Natural killer cell (primary cell): ENCODE measurements around the gene KRTAP10-8. TPM values are rescaled to one million over a fixed set of nuclear protein-coding genes. Genes with fewer than 3 reads are reported as not detected.
A peak's percentile ranks its signal among the peaks of the same experiment; 100 is the strongest.

ENCODE experiments used
- ATAC-seq, 3 donors: fragments of 150-1000 bp in 2 of 3; fragments of 200-7000 bp in 1 of 3; cut with Tn5 transposase; 1 replicate in 1 of 3; 2 replicates in 2 of 3; pipeline ENCODE4 v1.10.0; 2021; ENCODE audit warnings: mild to moderate bottlenecking in 2 of 3, moderate library complexity in 2 of 3
- DNase-seq, 2 donors: peaks; one replicate each; pipeline versions ENCODE4 v3.0.0 to v3.0.0-alpha.2; 2013 to 2021; ENCODE audit warnings: mixed read lengths in 1 of 2
- H3K27ac ChIP-seq: one replicate; pipeline ENCODE4 v1.5.1; 2013; ENCODE audit warnings: mild to moderate bottlenecking, low read length
- H3K27me3 ChIP-seq: one replicate; pipeline ENCODE4 v1.6.1; 2013; ENCODE audit warnings: low read length; ENCODE audit not compliant: control insufficient read depth, insufficient read depth
- H3K36me3 ChIP-seq: one replicate; pipeline ENCODE4 v1.6.1; 2013; ENCODE audit warnings: low read length; ENCODE audit not compliant: control insufficient read depth, insufficient read depth
- H3K4me1 ChIP-seq: one replicate; pipeline ENCODE4 v1.6.1; 2013; ENCODE audit warnings: low read length; ENCODE audit not compliant: control insufficient read depth, insufficient read depth
- H3K4me3 ChIP-seq: one replicate; pipeline ENCODE4 v1.5.1; 2013; ENCODE audit warnings: low read length
- H3K9me3 ChIP-seq: one replicate; pipeline ENCODE4 v1.6.1; 2013; ENCODE audit warnings: low read length; ENCODE audit not compliant: control insufficient read depth, insufficient read depth
- H3K27ac Mint-ChIP-seq, 2 donors: one replicate each; pipeline ENCODE4 v1.8.0; 2022; ENCODE audit warnings: mild to moderate bottlenecking in 2 of 2, mixed read lengths in 2 of 2, moderate library complexity in 1 of 2
- H3K27me3 Mint-ChIP-seq, 2 donors: one replicate each; pipeline ENCODE4 v1.8.0; 2022; ENCODE audit warnings: low read depth in 2 of 2, mixed read lengths in 2 of 2
- H3K36me3 Mint-ChIP-seq: one replicate; pipeline ENCODE4 v1.8.0; 2022; ENCODE audit warnings: mixed read lengths
- H3K4me1 Mint-ChIP-seq, 2 donors: one replicate each; pipeline ENCODE4 v1.8.0; 2022; ENCODE audit warnings: mixed read lengths in 2 of 2
- H3K4me3 Mint-ChIP-seq: one replicate; pipeline ENCODE4 v1.8.0; 2022; ENCODE audit warnings: mild to moderate bottlenecking, moderate library complexity, mixed read lengths
- H3K9me3 Mint-ChIP-seq, 2 donors: one replicate each; pipeline ENCODE4 v1.8.0; 2022; ENCODE audit warnings: mixed read lengths in 2 of 2
- CTCF ChIP-seq: fragments of 200-600 bp; IDR thresholded peaks from one replicate; pipeline ENCODE4 v1.8.0; 2022; ENCODE audit warnings: antibody characterized with exemption
- WGBS: methylation state at CpG from one replicate; pipeline ENCODE4 v1.1.7; 2013; ENCODE audit warnings: missing lambda C conversion rate; ENCODE audit not compliant: insufficient coverage; 5-methylcytosine and 5-hydroxymethylcytosine counted together
- intact Hi-C: fragments of 100-400 bp; cut with micrococcal nuclease; formaldehyde crosslinking; loops from one replicate; pipeline ENCODE4 v1.14.2; 2022
- total RNA-seq, 4 donors: library from RNA; stranded (reverse); fragments of 120-200 nt in 1 of 4; gene quantifications; one replicate each; pipeline versions ENCODE4 v1.2.3 to v1.2.4, GENCODE V29; 2013 to 2022

KRTAP10-8 gene
- total RNA-seq, 3 donors from 2014 or later (not counting 1 experiment from before 2014, with no cell fraction given) = not detected

DNA sequence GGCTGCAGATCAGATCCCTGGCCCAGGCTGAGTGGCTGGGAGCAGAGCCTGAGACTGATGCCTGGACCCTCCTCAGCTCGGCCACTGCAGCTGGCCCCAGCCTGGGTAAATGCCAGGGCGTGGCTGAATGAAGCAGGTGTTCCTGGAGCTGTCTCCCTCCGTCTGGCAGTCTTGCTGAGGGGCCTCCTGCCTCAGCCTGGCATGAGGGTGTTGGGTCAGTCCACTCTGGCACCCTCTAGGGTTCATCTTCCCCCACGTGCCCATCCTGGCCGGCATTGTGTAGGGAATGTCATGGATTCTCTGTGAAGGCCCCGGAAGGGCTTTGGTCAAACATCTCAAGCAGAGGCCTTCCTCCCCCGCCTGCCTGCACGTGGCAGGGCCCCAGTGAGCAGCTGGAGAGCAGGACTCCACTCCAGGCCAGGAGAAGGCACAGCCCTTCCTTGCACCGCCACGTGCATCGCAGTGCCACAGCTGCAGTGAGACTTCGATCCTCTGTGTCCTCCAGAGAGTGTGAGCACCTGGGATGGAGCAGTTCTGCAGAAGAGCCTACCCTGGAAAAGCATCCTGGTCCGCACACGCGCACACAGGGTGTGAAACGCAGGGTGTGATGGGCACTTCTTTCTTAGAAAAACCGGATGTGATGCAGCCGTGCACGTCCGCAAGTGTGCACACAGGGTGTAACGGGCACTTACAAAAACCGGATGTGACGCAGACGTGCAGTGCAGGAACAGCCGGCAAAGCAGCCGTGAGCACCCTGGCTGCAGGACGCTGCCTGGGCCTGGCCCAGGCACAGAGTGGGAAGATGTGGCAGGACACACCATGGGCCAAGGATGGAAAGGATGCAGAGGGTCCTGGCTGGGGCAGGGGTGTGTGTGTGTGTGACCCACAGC lies 43.0 kb upstream of the KRTAP10-8 start:
- Histone ChIP-seq H3K9me3 (no peaks in the 10 kb centered on the region), H3K27me3 (no peaks in the 10 kb centered on the region), H3K4me1 (no peaks in the 10 kb centered on the region), H3K27ac (no peak overlapping the region), H3K4me3 (no peak overlapping the region), H3K36me3 (no peaks in the 10 kb centered on the region)
- no peak for TF ChIP-seq CTCF
- Mint-ChIP-seq H3K4me1 (peaks cover 7 to 14% of the 10 kb centered on the region in 2 donors), H3K27me3 (peaks cover 14 to 18% of the 10 kb centered on the region in 2 donors), H3K36me3 (no peaks in the 10 kb centered on the region), H3K9me3 (no peaks in the 10 kb centered on the region), H3K4me3 (peak overlapping the region; percentile 37), H3K27ac (no peak overlapping the region)
- no peak for ATAC-seq
- 89% methylated on average over 27 of the region's 27 CpGs for WGBS
- intact Hi-C loops = no loop called here
- no peak for DNase-seq

DNA sequence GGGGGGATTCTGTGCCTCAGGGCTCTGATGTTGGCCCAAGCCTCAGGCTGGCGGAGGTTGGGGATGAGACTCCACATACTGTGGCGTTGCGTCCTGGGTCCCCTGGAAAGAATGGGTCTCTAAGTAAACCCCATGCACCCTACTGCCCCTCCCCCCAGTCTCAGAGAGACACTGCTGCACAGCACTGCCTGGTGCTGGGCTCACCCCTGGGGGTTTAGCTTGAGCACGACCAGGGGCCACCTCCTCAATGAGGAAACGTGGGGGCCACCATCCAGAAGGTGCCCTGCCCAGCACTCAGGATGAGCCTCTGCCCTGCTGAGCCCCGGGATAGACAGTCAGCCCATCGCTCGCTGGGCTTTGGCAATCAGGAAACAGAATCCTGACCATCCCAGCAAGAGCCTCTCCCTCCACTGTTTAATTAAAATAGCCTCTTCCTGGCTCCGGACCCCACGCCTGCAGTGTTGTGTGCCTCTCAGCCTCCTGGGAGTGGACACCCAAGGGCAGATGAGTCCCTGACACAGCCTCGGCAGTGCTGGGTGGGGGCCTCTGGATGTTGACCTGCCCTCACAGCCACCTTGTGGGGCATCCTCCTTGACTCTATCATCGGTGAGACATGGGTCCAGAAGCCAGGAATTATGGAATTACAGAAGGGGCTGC lies 41.9 kb upstream of the KRTAP10-8 start:
- intact Hi-C loops = no loop called here
- Histone ChIP-seq H3K27me3 (no peaks in the 10 kb centered on the region), H3K4me3 (no peak overlapping the region), H3K27ac (no peak overlapping the region), H3K9me3 (no peaks in the 10 kb centered on the region), H3K36me3 (no peaks in the 10 kb centered on the region), H3K4me1 (no peaks in the 10 kb centered on the region)
- peaks cover 5 to 14% of the 10 kb centered on the region in 2 donors for H3K4me1 Mint-ChIP-seq
- no peak overlapping the region for H3K27ac Mint-ChIP-seq
- H3K36me3 Mint-ChIP-seq = no peaks in the 10 kb centered on the region
- DNase-seq = no peak
- no peak for TF ChIP-seq CTCF
- H3K4me3 Mint-ChIP-seq = no peak overlapping the region
- H3K27me3 Mint-ChIP-seq = peaks cover 23 to 26% of the 10 kb centered on the region in 2 donors
- no peak for ATAC-seq
- H3K9me3 Mint-ChIP-seq = no peaks in the 10 kb centered on the region
- WGBS = 89% methylated on average over 12 of the region's 12 CpGs

- Mint-ChIP-seq H3K27ac (no peak overlapping the region), H3K4me3 (no peak overlapping the region), H3K4me1 (peaks cover 0 to 11% of the 10 kb centered on the region in 2 donors), H3K27me3 (peaks cover 32 to 33% of the 10 kb centered on the region in 2 donors), H3K36me3 (no peaks in the 10 kb centered on the region), H3K9me3 (no peaks in the 10 kb centered on the region)
- 80% methylated on average over 4 of the region's 4 CpGs for WGBS
- Histone ChIP-seq H3K36me3 (no peaks in the 10 kb centered on the region), H3K27ac (no peak overlapping the region), H3K4me3 (no peak overlapping the region), H3K27me3 (no peaks in the 10 kb centered on the region), H3K9me3 (no peaks in the 10 kb centered on the region), H3K4me1 (no peaks in the 10 kb centered on the region)
- no peak for DNase-seq
- intact Hi-C loops = no loop called here
- TF ChIP-seq CTCF = no peak
- no peak for ATAC-seq
These were observed 40.6 kb upstream of the KRTAP10-8 start for GRCh38 chr21:44571296-44571695.
